GM18870 (cell line): Measurements from ENCODE around the gene ZNF236.
"Not testable (repeated sequence)": the region's sequence is repeated elsewhere in the genome, so short reads cannot be mapped to it uniquely, and the experiment has no call there.

ENCODE experiments used
- ATAC-seq: cut with Tn5 transposase; IDR thresholded peaks from one replicate; pipeline ENCODE4 v1.9.1; 2021; ENCODE audit warnings: moderate library complexity; ENCODE audit not compliant: unreplicated experiment

The ZNF236 gene

DNA sequence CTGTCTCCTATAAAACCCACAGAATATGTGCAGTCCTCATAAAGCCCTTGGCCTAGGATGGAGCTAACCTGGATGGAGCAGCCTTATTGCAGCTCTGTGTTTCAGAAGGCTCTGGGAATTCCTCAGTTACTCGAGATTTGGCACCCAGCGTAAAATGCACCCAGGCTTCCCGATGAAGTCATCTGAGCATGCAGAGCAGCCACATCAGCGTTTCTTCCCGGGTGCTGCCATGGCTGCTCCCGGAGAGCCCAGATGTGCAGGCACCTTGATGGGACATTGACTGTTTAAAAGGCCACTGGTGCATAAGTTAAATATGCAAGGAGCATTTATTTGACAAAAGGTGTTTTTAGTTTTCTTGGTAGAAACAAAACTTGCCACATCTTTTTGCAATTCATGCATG is 195.0 kb downstream of the ZNF236 start:
- no peak for ATAC-seq

DNA sequence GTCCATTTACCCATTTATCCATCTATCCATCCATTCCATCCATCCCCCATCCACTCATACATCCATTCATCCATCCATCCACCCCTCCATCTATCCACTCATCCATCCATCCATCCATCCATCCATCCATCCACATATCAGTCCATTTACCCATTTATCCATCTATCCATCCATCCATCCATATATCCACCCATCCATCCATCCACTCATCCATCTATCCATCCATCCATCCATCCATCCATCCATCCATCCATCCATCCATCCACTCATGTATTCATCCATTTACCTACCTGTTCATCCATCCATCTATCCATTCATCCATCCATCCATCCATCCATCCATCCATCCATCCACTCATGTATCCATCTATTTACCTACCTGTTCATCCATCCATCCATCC is 196.3 kb downstream of the ZNF236 start:
- ATAC-seq: not testable (repeated sequence)

DNA sequence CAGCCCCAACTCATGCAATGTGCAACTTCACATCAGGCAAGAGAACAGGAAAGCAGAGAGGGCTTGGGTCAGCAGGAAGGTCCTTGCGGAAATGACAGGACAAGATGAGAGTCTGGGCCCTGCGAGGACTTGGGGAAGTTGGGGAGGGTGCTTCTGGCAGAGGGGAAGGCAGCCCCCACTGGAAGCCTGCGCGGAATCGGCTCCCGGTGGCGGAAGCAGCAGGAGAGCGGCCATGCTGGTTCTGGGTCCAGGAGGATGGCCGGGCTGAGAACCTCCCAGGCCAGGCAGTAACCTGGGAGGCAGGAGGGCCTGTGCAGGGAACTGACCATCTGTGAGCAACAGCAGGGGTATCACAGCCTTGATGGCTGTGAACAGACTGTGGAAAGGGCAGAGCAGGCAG is 197.3 kb downstream of the ZNF236 start:
- ATAC-seq: no peak
